GM18505 (cell line): ENCODE data around the gene SGO2.
"Not testable (repeated sequence)": the region's sequence is repeated elsewhere in the genome, so short reads cannot be mapped to it uniquely, and the experiment has no call there.

Experiments used
- ATAC-seq: cut with Tn5 transposase; IDR thresholded peaks from one replicate; pipeline ENCODE4 v1.9.1; 2021; ENCODE audit not compliant: unreplicated experiment
- POLR2A ChIP-seq: IDR thresholded peaks from 4 replicates; pipeline ENCODE4 v1.6.1; 2011; ENCODE audit warnings: borderline replicate concordance; ENCODE audit not compliant: insufficient read depth, insufficient read length; ENCODE audit errors: extremely low read depth

The SGO2 gene

DNA sequence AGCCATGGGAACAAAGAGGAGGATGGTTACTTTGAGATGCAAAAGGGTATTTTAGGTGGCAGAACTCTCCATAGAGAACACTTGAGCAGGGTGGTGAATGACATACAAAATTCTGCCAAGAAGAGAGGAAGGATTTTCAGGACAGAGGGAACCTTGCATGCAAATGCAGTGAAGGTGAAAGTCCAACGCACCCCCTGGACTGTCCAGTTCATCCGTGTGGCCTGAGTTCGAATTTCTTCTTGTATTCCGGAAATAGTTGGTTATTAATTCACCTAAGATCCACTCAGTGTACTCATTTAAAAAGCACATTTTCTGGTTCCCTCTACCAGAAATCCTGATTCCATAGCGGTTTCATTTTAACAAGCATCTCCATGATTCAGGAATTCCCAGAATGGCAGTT is 65.3 kb downstream of the SGO2 start:
- ATAC-seq: no peak
- no peak for TF ChIP-seq POLR2A

GRCh38 chr2:200592406-200593075 is 66.5 kb downstream of the SGO2 start:
- no peak for TF ChIP-seq POLR2A
- no peak for ATAC-seq

DNA sequence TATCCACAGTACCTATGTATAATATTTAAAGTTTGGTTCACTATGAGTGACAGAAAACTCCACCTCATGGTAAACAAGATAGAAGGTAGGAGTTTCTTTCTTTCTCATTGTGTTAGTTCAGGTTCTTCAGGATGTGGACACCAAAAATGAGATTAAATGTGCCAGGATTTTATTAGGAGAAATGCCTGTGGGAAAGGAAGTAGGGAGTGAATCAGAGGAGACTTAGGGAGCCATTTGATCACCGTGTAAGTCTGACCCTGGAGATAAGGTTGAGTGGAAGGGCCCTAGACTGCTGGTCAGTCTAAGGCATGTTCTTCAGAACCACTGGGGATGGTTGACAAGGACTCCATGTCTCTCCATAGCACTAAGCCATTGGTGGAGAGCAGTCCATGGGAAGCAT is 67.9 kb downstream of the SGO2 start:
- no peak for TF ChIP-seq POLR2A
- no peak for ATAC-seq

DNA sequence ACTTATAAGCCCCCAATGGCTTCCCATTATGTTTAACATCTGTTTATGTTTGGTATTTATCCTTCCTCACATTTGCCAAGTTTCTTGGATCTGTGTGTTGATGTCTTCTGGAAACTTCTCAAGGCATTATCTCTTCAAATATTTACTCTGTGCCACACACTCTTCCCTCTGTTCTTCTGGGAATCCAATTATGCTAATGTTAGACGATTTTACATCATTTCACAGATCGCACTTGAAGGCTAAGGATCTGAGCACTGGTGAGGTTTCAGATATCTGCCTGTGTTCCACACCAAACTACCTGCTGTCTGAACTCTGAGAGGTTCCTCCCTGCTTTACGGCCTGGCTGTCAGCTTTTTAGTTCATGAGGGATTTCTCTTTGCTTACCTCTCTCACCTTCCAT is 69.9 kb downstream of the SGO2 start:
- ATAC-seq: no peak
- TF ChIP-seq POLR2A: no peak

DNA sequence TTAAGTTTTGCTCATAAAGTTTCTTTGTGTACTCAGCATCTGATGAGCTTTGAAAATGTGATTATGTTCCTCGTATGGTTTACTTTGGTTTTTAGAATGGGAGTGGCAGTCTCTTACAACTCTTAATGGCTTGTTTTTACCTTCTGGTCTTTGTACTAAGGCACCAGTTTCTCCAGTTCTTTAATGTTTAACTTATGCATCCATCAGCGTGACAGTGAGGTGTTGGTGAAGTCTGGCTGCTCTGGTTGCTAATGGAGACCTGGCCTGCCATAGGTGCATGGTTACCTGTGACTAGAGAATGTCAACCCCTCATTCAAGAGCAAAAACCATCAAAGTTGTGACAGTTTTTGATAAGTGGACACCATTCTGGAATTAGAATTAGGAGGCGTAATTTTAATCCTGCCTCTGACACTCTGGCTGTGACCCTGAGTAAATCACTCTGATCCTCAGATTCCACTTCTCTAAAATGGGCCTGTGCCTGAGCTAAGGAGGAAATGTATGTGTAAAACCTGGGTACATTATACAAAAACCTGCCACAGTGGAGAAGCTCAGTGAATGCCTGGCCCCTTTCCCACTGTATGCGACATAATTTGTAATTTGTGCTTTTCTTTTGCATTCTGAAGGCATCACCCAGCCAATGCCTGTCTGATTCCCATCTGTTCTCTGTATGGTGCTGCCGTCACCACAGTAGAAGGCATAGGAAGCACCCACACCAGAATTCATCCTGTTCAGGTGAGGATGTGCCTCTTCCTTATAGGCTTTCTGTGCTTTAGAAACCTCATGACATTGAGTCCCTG is 71.0 kb downstream of the SGO2 start:
- no peak for ATAC-seq
- no peak for TF ChIP-seq POLR2A

GRCh38 chr2:200599206-200599605 is 73.2 kb downstream of the SGO2 start:
- TF ChIP-seq POLR2A: no peak

DNA sequence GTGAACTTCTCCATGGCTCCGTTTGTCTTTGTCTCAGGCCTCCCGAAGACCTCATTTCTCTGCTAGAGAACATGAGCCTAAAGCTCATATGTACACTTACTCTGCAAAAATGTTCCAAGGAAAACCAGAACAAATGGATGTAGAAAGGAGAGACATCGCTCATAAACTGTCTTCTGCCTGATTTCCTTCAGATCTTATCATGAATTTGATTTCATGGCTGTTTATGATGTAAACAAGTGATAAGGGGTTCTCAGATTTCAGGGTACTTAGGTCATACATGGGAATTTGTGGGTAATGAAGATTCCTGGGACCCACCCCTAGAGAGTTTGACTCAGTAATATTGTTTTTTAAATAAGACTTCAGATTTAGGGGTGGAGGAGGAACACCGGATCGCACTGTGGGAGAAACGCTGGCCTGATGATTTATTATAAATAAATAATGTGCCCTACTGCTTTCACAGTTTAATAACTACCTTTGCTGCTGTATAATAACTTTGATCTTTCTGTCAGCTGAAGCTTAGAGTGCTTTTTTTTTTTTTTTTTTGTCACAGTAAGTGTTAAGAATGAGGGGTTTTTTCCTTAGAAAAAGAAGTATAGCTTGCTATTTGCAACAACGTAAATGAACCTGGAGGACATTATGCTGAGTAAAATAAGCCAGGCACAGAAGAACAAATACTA is 74.7 kb downstream of the SGO2 start:
- ATAC-seq: no peak
- no peak for TF ChIP-seq POLR2A

More at GRCh38 chr2:200599206-200599605, 73.2 kb downstream of the SGO2 start:
- ATAC-seq: no peak

DNA sequence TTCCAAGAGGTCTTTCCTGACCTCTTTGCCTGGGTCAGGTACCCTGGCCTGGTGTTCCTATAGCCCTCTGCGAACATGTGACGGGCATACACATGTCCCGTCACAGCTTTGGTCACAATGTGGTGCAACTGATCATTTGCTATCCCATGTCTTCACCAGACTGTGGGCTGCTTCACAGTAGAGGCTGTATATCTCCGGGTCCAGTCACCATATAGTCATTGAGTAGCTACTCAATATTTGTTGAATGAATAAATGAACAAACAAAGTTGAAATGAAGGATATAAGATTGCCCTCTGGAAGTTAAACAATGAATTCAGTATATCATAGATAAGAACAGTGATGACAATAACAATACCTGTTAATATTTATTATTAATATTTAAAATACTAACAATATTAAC is 76.6 kb downstream of the SGO2 start:
- no peak for TF ChIP-seq POLR2A
- ATAC-seq: no peak

- no peak for TF ChIP-seq POLR2A
- ATAC-seq: no peak
Observed at GRCh38 chr2:200603972-200604371, 78.0 kb downstream of the SGO2 start.

- no peak for TF ChIP-seq POLR2A
- ATAC-seq: no peak
Observed at GRCh38 chr2:200604571-200605255, 78.7 kb downstream of the SGO2 start.

GRCh38 chr2:200608341-200609027 is 82.5 kb downstream of the SGO2 start:
- ATAC-seq: no peak
- no peak for TF ChIP-seq POLR2A

- TF ChIP-seq POLR2A: no peak
Observed at GRCh38 chr2:200609028-200609614, 83.1 kb downstream of the SGO2 start.

DNA sequence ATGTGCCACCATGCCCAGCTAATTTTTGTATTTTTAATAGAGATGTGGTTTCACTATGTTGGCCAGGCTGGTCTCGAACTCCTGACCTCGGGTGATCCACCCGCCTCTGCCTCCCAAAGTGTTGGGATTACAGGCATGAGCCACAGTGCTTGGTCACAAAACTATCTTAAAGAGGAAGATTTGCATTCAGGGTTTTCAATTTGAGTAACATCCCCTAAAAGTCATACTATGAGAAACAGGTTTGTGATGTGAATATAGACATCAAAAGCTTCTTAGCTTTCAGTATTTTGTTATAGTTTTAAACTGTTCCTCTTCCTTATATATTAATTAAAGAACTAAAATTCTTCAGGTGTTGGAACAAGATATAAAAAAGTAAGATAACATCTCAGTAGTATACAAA is 84.2 kb downstream of the SGO2 start:
- ATAC-seq: not testable (repeated sequence)

More at GRCh38 chr2:200609028-200609614, 83.1 kb downstream of the SGO2 start:
- no peak for ATAC-seq
